Osteoblast (primary cell): ENCODE data around the gene CHST11. TPM values are rescaled to one million over a fixed set of nuclear protein-coding genes. Genes with fewer than 3 reads are reported as not detected.

ENCODE experiments used
- DNase-seq: peaks from one replicate; pipeline ENCODE4 v3.0.0; 2011; ENCODE audit warnings: low spot score, mixed read lengths; ENCODE audit not compliant: insufficient read length; ENCODE audit errors: missing footprints
- H2AFZ ChIP-seq: 2 replicates; pipeline ENCODE4 v1.6.0; 2011; ENCODE audit warnings: mild to moderate bottlenecking, low read length
- H3K27ac ChIP-seq: 2 replicates; pipeline ENCODE4 v1.5.1; 2011; ENCODE audit warnings: mild to moderate bottlenecking, low read depth, low read length, moderate library complexity
- H3K27me3 ChIP-seq: 2 replicates; pipeline ENCODE4 v1.6.0; 2012; ENCODE audit warnings: mild to moderate bottlenecking, control low read depth, inconsistent platforms, low read length, moderate library complexity; ENCODE audit not compliant: insufficient read depth
- H3K36me3 ChIP-seq: 2 replicates; pipeline ENCODE4 v1.5.1; 2011; ENCODE audit warnings: mild to moderate bottlenecking, low read length, control low read depth, moderate library complexity; ENCODE audit not compliant: insufficient read depth
- H3K4me1 ChIP-seq: 2 replicates; pipeline ENCODE4 v1.5.1; 2011; ENCODE audit warnings: mild to moderate bottlenecking, low read length, control low read depth, moderate library complexity; ENCODE audit not compliant: insufficient read depth
- H3K4me2 ChIP-seq: 2 replicates; pipeline ENCODE4 v1.6.0; 2011; ENCODE audit warnings: mild to moderate bottlenecking, low read length; ENCODE audit not compliant: insufficient read depth
- H3K4me3 ChIP-seq: fragments of 200-600 bp; sonication (generic); 3 replicates; pipeline ENCODE4 v1.5.1; 2012; ENCODE audit warnings: mild to moderate bottlenecking, low read length, inconsistent platforms; ENCODE audit not compliant: insufficient read depth
- H3K79me2 ChIP-seq: 2 replicates; pipeline ENCODE4 v1.6.0; 2012; ENCODE audit warnings: mild to moderate bottlenecking, low read length, control low read depth, inconsistent platforms; ENCODE audit not compliant: insufficient read depth
- H3K9me3 ChIP-seq: 2 replicates; pipeline ENCODE4 v1.5.1; 2011; ENCODE audit warnings: low read depth, low read length, control low read depth
- H4K20me1 ChIP-seq: 2 replicates; pipeline ENCODE4 v1.6.0; 2012; ENCODE audit warnings: mild to moderate bottlenecking, low read length, control low read depth; ENCODE audit not compliant: insufficient read depth
- total RNA-seq: library from RNA; depleted of rRNA; stranded (reverse); fragments of >200 nt; gene quantifications from 2 replicates; pipeline ENCODE4 v1.2.3, GENCODE V29; 2012
- TF ChIP-seq, protein P1 (sequence below): IDR thresholded peaks from 2 replicates; pipeline ENCODE4 v1.5.1; 2011; ENCODE audit warnings: mild to moderate bottlenecking, low read depth, low read length, moderate library complexity; ENCODE audit errors: extremely low read depth

Gene CHST11
- total RNA-seq, 1 donor = 24.6 TPM

DNA sequence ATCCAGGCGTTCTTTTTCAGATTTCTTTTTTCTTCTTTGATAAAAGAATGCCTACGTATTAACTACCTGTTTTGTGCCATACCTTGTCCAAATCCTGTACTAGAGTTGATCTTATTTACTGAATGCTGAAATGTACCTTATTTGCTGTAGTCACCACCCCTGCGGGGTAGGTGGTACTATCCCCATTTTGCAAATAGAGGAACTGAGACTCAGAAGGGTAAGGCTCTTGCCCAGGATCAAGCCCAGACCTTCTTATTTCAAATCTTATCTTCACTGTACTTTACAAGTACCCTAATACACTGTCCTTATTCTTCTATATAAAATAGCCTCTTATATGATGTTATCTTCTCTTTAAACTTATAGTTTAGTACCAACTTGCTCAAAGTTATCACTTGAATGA is 294.8 kb downstream of the CHST11 start:
- Histone ChIP-seq H3K4me1 (peaks cover 19% of the 10 kb centered on the region), H3K79me2 (peaks cover 10% of the 10 kb centered on the region), H4K20me1 (peaks cover 19% of the 10 kb centered on the region), H2AFZ (no peak overlapping the region), H3K4me2 (no peak overlapping the region), H3K4me3 (no peak overlapping the region), H3K27me3 (no peaks in the 10 kb centered on the region), H3K27ac (no peak overlapping the region), H3K9me3 (no peaks in the 10 kb centered on the region), H3K36me3 (no peaks in the 10 kb centered on the region)
- no peak for DNase-seq
- TF ChIP-seq, protein P1, sequence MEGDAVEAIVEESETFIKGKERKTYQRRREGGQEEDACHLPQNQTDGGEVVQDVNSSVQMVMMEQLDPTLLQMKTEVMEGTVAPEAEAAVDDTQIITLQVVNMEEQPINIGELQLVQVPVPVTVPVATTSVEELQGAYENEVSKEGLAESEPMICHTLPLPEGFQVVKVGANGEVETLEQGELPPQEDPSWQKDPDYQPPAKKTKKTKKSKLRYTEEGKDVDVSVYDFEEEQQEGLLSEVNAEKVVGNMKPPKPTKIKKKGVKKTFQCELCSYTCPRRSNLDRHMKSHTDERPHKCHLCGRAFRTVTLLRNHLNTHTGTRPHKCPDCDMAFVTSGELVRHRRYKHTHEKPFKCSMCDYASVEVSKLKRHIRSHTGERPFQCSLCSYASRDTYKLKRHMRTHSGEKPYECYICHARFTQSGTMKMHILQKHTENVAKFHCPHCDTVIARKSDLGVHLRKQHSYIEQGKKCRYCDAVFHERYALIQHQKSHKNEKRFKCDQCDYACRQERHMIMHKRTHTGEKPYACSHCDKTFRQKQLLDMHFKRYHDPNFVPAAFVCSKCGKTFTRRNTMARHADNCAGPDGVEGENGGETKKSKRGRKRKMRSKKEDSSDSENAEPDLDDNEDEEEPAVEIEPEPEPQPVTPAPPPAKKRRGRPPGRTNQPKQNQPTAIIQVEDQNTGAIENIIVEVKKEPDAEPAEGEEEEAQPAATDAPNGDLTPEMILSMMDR = no peak

DNA sequence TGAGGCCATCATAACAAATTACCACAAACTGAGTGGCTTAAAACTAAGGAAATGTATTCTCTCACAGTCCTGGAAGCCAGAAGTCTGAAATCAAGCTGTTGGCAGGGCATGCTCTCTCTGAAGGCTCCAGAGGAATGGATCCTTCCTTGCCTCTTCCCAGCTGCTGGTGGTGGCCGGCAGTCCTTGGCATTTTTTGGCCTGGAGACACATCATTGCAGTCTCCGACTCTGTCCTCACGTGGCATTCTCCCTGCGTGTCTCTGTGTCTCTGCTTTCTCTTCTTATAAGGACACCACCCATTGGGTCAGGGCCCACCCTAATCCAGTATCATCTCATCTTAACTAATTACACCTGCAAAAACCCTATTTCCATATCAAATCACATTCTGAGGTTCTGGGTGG is 295.3 kb downstream of the CHST11 start:
- Histone ChIP-seq H3K27ac (no peak overlapping the region), H3K9me3 (no peaks in the 10 kb centered on the region), H3K4me1 (peaks cover 19% of the 10 kb centered on the region), H2AFZ (no peak overlapping the region), H4K20me1 (peaks cover 19% of the 10 kb centered on the region), H3K27me3 (no peaks in the 10 kb centered on the region), H3K4me3 (no peak overlapping the region), H3K4me2 (no peak overlapping the region), H3K36me3 (peaks cover 1% of the 10 kb centered on the region), H3K79me2 (peaks cover 10% of the 10 kb centered on the region)
- TF ChIP-seq, protein P1 = no peak
- DNase-seq = no peak

DNA sequence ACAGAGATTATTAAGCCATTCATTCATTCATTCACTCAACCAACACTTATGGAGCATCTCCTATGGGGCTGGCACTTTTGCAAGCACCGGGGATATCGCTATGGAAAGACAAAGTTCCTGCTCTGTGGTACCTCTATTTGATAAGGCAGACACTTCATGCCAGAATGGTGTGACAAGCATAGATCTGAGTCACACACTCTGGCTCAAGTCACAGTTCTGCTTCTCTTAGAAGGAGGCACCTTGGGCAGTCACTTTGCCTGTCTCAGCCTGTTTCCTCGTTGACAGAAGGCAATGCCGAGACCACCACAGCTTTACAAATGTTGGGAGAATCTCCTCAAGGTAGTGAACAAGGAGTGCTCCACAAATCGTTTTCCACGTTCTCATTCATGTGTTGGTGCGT is 296.1 kb downstream of the CHST11 start:
- H3K4me3 ChIP-seq = no peak overlapping the region
- no peak overlapping the region for H2AFZ ChIP-seq
- H3K4me1 ChIP-seq = peaks cover 19% of the 10 kb centered on the region
- H3K27ac ChIP-seq = no peak overlapping the region
- H4K20me1 ChIP-seq = peaks cover 19% of the 10 kb centered on the region
- H3K4me2 ChIP-seq = no peak overlapping the region
- peaks cover 10% of the 10 kb centered on the region for H3K79me2 ChIP-seq
- no peak for DNase-seq
- no peaks in the 10 kb centered on the region for H3K27me3 ChIP-seq
- H3K9me3 ChIP-seq = no peaks in the 10 kb centered on the region
- TF ChIP-seq, protein P1 = no peak
- peaks cover 10% of the 10 kb centered on the region for H3K36me3 ChIP-seq

DNA sequence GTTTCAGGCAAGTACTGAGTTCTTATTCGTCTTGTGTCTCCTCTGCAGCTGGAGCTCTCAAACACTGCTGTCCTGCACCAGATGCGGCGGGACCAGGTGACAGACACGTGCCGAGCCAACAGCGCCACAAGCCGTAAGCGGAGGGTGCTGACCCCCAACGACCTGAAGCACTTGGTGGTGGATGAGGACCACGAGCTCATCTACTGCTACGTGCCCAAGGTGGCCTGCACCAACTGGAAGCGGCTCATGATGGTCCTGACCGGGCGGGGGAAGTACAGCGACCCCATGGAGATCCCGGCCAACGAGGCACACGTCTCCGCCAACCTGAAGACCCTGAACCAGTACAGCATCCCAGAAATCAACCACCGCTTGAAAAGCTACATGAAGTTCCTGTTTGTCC is 300.2 kb downstream of the CHST11 start:
- H3K4me3 ChIP-seq = no peak overlapping the region
- TF ChIP-seq, protein P1 = no peak
- H3K27ac ChIP-seq = no peak overlapping the region
- DNase-seq = no peak
- H3K27me3 ChIP-seq = no peaks in the 10 kb centered on the region
- H3K36me3 ChIP-seq = peaks cover 10% of the 10 kb centered on the region
- H3K4me1 ChIP-seq = no peaks in the 10 kb centered on the region
- H3K79me2 ChIP-seq = peaks cover 7% of the 10 kb centered on the region
- peaks cover 25% of the 10 kb centered on the region for H4K20me1 ChIP-seq
- no peaks in the 10 kb centered on the region for H3K9me3 ChIP-seq
- no peak overlapping the region for H2AFZ ChIP-seq
- H3K4me2 ChIP-seq = no peak overlapping the region
